ENCODE results near the gene CAB39.

CAB39 gene

DNA sequence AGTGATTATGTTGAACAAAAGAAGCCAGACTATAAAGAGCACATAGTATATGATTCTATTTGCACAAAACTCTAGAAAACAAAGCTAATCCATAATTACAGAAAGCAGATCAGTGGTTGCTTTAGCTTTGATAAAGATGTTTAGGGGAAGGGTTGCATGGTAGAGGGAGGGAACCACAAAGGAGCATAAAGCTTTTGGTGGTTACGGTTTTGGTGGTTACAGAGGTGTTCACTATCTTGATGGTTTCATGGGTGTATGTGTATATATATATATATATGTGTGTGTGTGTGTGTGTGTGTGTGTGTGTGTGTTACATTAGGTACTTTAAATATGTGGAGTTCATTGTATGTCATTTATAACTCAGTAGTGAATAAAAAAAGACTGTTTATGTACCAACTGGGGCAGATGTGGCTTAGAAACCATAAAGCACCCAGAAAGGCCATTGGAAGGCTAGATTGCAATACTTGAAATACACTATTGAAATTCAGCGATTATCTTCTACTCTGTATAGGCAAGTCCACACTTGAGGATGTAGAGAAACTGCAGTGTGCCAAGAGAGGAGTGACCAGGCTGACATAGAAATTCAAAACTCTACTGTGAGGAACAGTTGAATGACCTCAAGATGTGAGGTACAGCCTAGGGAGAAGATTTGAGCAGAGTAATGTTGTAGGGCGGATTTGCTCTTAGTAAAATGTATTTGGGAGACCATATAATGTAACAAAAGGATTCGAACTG, 60.6 kb downstream of the CAB39 start:
- no peak overlapping the region for H3K4me3 ChIP-seq (ENCODE audit: low read length)
- H3K9ac ChIP-seq (ENCODE audit: low read length), result no peak overlapping the region
- DNase-seq (ENCODE audit: low read depth), result no peak
- H3K27me3 ChIP-seq (replicated peaks; ENCODE audit: control insufficient read depth, insufficient read depth, low read length), result no peaks in the 10 kb centered on the region
- peaks cover 33% of the 10 kb centered on the region for H3K4me1 ChIP-seq (ENCODE audit: control insufficient read depth, insufficient read depth, low read length)
- H3K9me3 ChIP-seq (ENCODE audit: control insufficient read depth, low read length), result peaks cover 3% of the 10 kb centered on the region
- H3K36me3 ChIP-seq (ENCODE audit: control insufficient read depth, insufficient read depth, low read length, severe bottlenecking), result peaks cover 9% of the 10 kb centered on the region

DNA sequence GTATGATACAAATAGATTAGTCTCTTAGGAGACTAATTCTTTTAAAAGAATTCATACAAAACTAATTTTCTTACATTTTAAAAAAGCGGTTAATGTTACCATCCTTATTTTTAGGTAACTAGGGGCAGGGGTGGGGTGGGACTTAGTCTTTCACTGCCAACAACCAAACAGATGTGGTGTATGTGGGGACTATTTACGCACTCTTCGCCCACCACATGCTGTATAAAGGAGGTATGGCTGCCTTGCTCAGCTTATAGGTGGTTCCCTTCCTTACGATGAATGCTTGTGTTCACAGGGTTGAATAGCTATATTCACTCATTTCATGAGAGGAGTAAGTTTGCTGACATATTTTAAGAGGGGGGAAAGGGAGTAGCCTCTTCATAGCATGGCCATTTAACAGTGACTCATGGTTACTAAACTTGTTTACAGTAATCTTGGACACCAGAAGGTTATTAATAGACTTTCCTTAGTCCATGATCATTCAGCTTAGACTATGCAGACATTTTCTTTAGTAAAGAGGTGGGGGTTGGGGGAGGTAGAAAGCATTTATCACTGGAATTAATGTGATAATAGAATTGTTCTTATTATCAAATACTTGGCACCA, 61.8 kb downstream of the CAB39 start:
- Histone ChIP-seq H3K36me3 (ENCODE audit: control insufficient read depth, insufficient read depth, low read length, severe bottlenecking) (peaks cover 5% of the 10 kb centered on the region), H3K9ac (ENCODE audit: low read length) (peak overlapping the region; percentile 19), H3K4me3 (ENCODE audit: low read length) (peak overlapping the region; percentile 58), H3K4me1 (ENCODE audit: control insufficient read depth, insufficient read depth, low read length) (peaks cover 45% of the 10 kb centered on the region), H3K27me3 (replicated peaks; ENCODE audit: control insufficient read depth, insufficient read depth, low read length) (no peaks in the 10 kb centered on the region), H3K9me3 (ENCODE audit: control insufficient read depth, low read length) (peaks cover 3% of the 10 kb centered on the region)
- peak; percentile 78 for DNase-seq (ENCODE audit: low read depth)

DNA sequence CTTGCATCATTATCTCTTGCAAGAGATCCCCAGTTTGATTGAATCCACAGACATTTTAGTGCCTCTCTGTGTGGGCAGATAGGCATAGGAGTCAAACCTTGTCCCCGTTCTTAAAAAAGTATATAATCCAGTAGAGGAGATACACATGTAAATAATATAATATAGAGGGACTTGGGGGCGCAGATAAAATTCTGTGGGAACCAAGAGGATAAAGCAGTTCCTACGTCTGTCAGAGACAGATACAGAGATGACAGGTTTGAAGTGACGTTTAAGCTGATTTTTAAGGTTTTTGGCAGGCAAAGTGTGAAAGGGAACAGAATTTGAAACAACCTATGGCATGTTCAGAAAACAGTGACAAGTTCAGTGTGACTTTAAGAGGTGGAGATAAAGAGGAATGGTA, 63.1 kb downstream of the CAB39 start:
- peaks cover 47% of the 10 kb centered on the region for H3K4me1 ChIP-seq (ENCODE audit: control insufficient read depth, insufficient read depth, low read length)
- DNase-seq (ENCODE audit: low read depth), result no peak
- no peak overlapping the region for H3K9ac ChIP-seq (ENCODE audit: low read length)
- peaks cover 3% of the 10 kb centered on the region for H3K9me3 ChIP-seq (ENCODE audit: control insufficient read depth, low read length)
- H3K27me3 ChIP-seq (replicated peaks; ENCODE audit: control insufficient read depth, insufficient read depth, low read length), result no peaks in the 10 kb centered on the region
- H3K36me3 ChIP-seq (ENCODE audit: control insufficient read depth, insufficient read depth, low read length, severe bottlenecking), result peaks cover 6% of the 10 kb centered on the region
- peak overlapping the region; percentile 8 for H3K4me3 ChIP-seq (ENCODE audit: low read length)

DNA sequence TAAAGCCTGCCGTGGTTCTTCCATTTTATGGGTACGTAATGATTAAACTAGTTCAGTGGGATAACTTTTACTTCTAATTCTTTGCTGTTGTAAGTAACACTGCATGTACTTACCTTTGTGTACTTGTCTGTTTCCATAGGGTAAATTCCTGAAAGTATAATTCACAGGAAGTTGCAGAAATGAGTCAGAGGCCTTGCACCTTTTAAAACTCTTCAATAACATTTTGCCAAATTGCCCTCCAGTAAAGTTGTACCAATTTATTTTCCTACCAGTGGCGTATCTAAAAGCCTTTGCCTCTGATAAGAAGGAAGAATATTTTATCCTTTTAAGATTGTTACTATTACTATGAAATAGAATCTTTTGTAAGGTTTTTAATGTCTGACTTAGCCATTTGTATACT, 65.1 kb downstream of the CAB39 start:
- peaks cover 57% of the 10 kb centered on the region for H3K4me1 ChIP-seq (ENCODE audit: control insufficient read depth, insufficient read depth, low read length)
- H3K36me3 ChIP-seq (ENCODE audit: control insufficient read depth, insufficient read depth, low read length, severe bottlenecking), result peaks cover 6% of the 10 kb centered on the region
- no peak overlapping the region for H3K4me3 ChIP-seq (ENCODE audit: low read length)
- H3K9ac ChIP-seq (ENCODE audit: low read length), result no peak overlapping the region
- no peaks in the 10 kb centered on the region for H3K9me3 ChIP-seq (ENCODE audit: control insufficient read depth, low read length)
- no peak for DNase-seq (ENCODE audit: low read depth)
- H3K27me3 ChIP-seq (replicated peaks; ENCODE audit: control insufficient read depth, insufficient read depth, low read length), result no peaks in the 10 kb centered on the region

DNA sequence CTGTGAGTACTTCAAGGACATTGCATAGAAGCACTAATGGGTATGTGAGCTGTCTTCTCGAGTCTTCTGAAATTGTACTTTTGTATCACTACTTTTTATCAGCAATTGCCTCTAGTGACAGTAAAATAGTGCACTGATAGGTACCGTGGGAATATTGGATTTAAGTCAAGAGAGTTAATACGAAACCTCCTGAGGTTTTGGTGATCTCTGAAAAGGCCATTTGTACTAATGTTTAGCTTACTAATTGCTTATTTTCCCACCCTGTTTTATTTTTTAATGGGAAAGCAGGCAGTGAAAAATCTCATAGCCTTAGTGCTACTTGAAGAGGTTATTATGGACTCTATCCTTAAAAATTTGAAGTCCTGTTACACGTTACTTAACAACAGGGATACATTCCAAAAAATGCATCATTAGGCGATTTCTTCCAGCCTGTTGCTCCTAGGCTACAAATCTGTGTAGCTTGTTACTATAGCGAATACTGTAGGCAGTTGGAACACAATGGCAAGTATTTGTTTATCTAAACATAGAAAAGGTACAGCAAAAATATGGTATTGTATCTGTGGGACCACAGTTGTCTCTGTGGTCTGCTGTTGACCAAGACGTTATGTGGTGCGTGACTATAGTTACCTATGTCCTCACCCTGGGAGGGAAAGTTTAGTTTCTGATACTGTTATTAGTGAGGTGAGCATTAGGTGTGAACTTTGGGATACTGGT, 65.9 kb downstream of the CAB39 start:
- Histone ChIP-seq H3K4me1 (ENCODE audit: control insufficient read depth, insufficient read depth, low read length) (peaks cover 57% of the 10 kb centered on the region), H3K9ac (ENCODE audit: low read length) (no peak overlapping the region), H3K9me3 (ENCODE audit: control insufficient read depth, low read length) (no peaks in the 10 kb centered on the region), H3K27me3 (replicated peaks; ENCODE audit: control insufficient read depth, insufficient read depth, low read length) (no peaks in the 10 kb centered on the region), H3K4me3 (ENCODE audit: low read length) (no peak overlapping the region), H3K36me3 (ENCODE audit: control insufficient read depth, insufficient read depth, low read length, severe bottlenecking) (peaks cover 6% of the 10 kb centered on the region)
- DNase-seq (ENCODE audit: low read depth), result no peak

DNA sequence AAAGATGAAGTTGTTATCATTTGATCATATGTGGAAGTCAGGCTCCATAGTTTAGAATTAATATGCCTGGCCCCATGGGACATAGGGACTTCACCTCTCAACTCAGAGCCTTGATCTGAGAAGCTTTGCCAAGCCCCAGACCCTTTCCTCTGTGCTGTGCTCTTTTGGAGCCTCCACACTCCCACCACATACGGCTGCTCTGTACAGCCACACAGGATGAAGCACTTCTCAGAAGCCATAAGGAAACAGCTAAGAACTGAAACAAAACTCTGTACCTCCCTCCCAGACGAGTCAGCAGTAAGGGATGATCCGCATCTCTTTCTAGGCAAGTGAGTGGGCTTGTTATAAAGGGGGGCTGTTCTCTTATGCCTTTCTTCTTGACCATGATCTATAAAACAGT, 66.5 kb downstream of the CAB39 start:
- Histone ChIP-seq H3K4me3 (ENCODE audit: low read length) (no peak overlapping the region), H3K36me3 (ENCODE audit: control insufficient read depth, insufficient read depth, low read length, severe bottlenecking) (peaks cover 12% of the 10 kb centered on the region), H3K27me3 (replicated peaks; ENCODE audit: control insufficient read depth, insufficient read depth, low read length) (no peaks in the 10 kb centered on the region), H3K9ac (ENCODE audit: low read length) (no peak overlapping the region), H3K9me3 (ENCODE audit: control insufficient read depth, low read length) (no peaks in the 10 kb centered on the region), H3K4me1 (ENCODE audit: control insufficient read depth, insufficient read depth, low read length) (peaks cover 54% of the 10 kb centered on the region)
- no peak for DNase-seq (ENCODE audit: low read depth)

DNA sequence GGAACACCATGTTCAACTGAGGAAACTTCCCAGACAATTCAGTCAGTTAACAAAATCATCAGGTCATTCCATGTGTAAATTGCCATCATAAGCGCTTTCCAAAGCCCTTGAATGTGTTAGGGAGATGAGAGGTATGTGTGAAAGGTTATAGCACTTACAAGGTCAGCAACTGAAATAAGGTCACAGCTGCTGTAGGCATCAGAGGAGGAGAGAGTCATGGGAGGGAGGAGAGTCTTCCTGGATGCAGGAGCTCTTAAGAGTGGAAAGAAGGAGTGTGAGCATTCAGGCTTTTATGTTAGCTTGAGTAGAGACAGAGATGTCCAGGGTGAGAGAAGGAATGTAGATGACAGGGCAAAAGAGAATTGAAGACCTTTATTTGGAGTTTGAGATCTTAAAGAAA, 67.0 kb downstream of the CAB39 start:
- no peaks in the 10 kb centered on the region for H3K9me3 ChIP-seq (ENCODE audit: control insufficient read depth, low read length)
- H3K36me3 ChIP-seq (ENCODE audit: control insufficient read depth, insufficient read depth, low read length, severe bottlenecking), result peaks cover 14% of the 10 kb centered on the region
- H3K9ac ChIP-seq (ENCODE audit: low read length), result no peak overlapping the region
- no peak for DNase-seq (ENCODE audit: low read depth)
- peaks cover 49% of the 10 kb centered on the region for H3K4me1 ChIP-seq (ENCODE audit: control insufficient read depth, insufficient read depth, low read length)
- H3K27me3 ChIP-seq (replicated peaks; ENCODE audit: control insufficient read depth, insufficient read depth, low read length), result no peaks in the 10 kb centered on the region
- no peak overlapping the region for H3K4me3 ChIP-seq (ENCODE audit: low read length)

DNA sequence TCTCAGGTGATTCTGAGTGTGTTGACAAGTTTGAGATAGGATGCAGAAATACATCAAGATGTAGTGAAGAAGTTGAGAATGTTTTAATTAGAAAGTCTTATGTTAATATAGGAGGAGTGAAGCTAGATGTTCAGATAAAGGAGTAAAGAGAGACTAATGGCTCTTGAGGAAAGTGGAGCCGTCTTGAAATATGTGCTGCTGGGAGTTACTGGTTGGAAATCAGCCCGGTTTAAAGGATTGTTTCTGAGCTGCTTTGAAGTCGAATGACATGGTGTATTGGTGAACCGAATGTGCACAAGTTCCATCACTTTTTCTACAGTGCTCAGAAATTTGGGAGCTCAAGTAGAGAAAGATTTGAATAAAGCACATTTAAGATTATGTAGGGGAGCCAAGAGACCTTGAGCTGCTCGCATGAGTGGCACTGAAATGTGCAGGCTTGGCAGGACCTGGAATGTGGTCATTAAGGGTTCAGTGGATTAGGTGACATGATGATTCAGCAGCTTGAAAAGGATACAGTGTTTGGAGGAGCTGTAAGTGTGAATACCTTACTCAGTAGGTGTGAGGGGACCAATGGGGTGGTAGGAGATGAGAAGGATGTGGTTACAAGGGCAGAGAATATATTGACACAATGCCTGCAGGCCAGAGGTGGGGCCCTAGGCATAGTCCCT, 68.6 kb downstream of the CAB39 start:
- Histone ChIP-seq H3K36me3 (ENCODE audit: control insufficient read depth, insufficient read depth, low read length, severe bottlenecking) (peaks cover 11% of the 10 kb centered on the region), H3K4me3 (ENCODE audit: low read length) (no peak overlapping the region), H3K9me3 (ENCODE audit: control insufficient read depth, low read length) (no peaks in the 10 kb centered on the region), H3K9ac (ENCODE audit: low read length) (no peak overlapping the region), H3K27me3 (replicated peaks; ENCODE audit: control insufficient read depth, insufficient read depth, low read length) (no peaks in the 10 kb centered on the region), H3K4me1 (ENCODE audit: control insufficient read depth, insufficient read depth, low read length) (peaks cover 33% of the 10 kb centered on the region)
- DNase-seq (ENCODE audit: low read depth), result no peak

DNA sequence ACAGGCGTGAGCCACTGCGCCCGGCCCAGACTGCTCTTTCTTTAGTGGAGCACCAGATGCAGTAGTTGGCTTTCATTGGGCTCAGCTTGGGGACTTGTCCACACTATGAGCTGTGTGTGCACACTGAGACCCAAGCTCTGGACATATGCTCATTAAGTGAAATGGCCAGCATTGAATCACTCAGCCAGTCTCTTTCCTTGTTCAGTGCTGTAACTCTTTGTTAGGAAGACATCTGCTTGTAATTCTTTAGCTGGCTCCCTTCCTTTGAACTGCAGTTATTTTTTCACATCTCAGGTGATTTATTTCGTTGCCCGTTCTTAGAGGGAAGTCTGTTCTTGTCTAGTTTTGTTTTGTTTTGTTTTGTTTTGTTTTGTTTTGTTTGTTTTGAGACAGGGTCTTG, 70.5 kb downstream of the CAB39 start:
- Histone ChIP-seq H3K27me3 (replicated peaks; ENCODE audit: control insufficient read depth, insufficient read depth, low read length) (no peaks in the 10 kb centered on the region), H3K4me1 (ENCODE audit: control insufficient read depth, insufficient read depth, low read length) (peaks cover 25% of the 10 kb centered on the region), H3K4me3 (ENCODE audit: low read length) (no peak overlapping the region), H3K9me3 (ENCODE audit: control insufficient read depth, low read length) (peaks cover 7% of the 10 kb centered on the region), H3K36me3 (ENCODE audit: control insufficient read depth, insufficient read depth, low read length, severe bottlenecking) (peaks cover 26% of the 10 kb centered on the region), H3K9ac (ENCODE audit: low read length) (no peak overlapping the region)
- no peak for DNase-seq (ENCODE audit: low read depth)

DNA sequence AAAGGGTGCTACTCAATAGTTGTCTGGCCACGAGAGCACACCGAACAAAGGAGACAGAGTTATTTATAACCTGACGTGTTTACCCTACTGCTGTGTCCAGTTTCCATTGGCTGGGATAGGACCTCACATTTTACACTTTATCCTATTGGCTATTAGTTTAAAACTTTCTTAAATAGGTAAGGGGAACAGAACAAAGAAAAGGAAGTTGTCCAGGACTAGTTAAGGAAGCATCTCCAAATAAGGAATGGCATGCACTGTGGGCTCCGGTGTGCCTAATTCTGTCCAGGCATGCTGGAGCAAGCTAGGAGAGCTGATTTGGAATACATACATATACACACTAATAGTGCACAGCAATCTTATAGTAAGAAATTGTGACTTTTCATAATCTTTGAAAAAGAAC, 72.2 kb downstream of the CAB39 start:
- peaks cover 31% of the 10 kb centered on the region for H3K36me3 ChIP-seq (ENCODE audit: control insufficient read depth, insufficient read depth, low read length, severe bottlenecking)
- no peaks in the 10 kb centered on the region for H3K27me3 ChIP-seq (replicated peaks; ENCODE audit: control insufficient read depth, insufficient read depth, low read length)
- DNase-seq (ENCODE audit: low read depth), result no peak
- H3K4me3 ChIP-seq (ENCODE audit: low read length), result no peak overlapping the region
- no peak overlapping the region for H3K9ac ChIP-seq (ENCODE audit: low read length)
- H3K9me3 ChIP-seq (ENCODE audit: control insufficient read depth, low read length), result peaks cover 24% of the 10 kb centered on the region
- peaks cover 10% of the 10 kb centered on the region for H3K4me1 ChIP-seq (ENCODE audit: control insufficient read depth, insufficient read depth, low read length)

DNA sequence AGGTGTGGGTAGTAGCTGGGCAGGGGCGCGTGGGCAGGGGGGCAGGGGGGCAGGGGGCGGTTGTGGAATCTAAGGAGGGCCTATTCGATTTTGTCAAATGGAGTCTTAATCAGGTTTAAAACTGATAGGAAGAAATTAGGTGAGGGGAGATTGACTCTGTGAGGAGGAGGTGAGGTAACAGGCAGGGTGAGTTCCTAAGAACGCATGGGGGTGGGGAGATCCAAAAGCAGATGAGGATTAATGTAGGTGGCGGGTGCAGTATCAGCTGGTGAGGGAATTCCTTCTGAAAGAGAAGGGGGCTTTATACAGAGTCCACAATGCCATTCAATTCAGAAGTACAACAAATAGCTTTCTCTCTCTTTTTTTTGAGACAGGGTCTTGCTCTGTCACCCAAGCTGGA, 72.7 kb downstream of the CAB39 start:
- Histone ChIP-seq H3K9ac (ENCODE audit: low read length) (no peak overlapping the region), H3K4me3 (ENCODE audit: low read length) (no peak overlapping the region), H3K27me3 (replicated peaks; ENCODE audit: control insufficient read depth, insufficient read depth, low read length) (no peaks in the 10 kb centered on the region), H3K4me1 (ENCODE audit: control insufficient read depth, insufficient read depth, low read length) (peaks cover 12% of the 10 kb centered on the region), H3K36me3 (ENCODE audit: control insufficient read depth, insufficient read depth, low read length, severe bottlenecking) (peaks cover 37% of the 10 kb centered on the region), H3K9me3 (ENCODE audit: control insufficient read depth, low read length) (peaks cover 29% of the 10 kb centered on the region)
- DNase-seq (ENCODE audit: low read depth), result no peak
